ENCODE data around the gene TAGLN.

Gene TAGLN

GRCh38 chr11:117230999-117231841, 32.0 kb downstream of the TAGLN start:
- DNase-seq (ENCODE audit: low read depth): no peak

- DNase-seq (ENCODE audit: low read depth): no peak
Measured at GRCh38 chr11:117231842-117232091, 32.6 kb downstream of the TAGLN start, which contains the start of gene PCSK7. Gene PCSK7, minus strand, starts transcription at chr11:117232073. Its CDS starts 2,229 bp downstream, at chr11:117229844.

GRCh38 chr11:117232092-117232878, 33.1 kb downstream of the TAGLN start, which contains the start of gene RNF214:
Gene RNF214, plus strand, starts transcription at chr11:117232671. Its CDS starts 1,602 bp downstream, at chr11:117234273.
- DNase-seq (ENCODE audit: low read depth): peak; percentile 31

- DNase-seq (ENCODE audit: low read depth): no peak
Measured at GRCh38 chr11:117232911-117233409, 33.8 kb downstream of the TAGLN start.

GRCh38 chr11:117238221-117238620, 39.1 kb downstream of the TAGLN start:
- no peak for DNase-seq (ENCODE audit: low read depth)

GRCh38 chr11:117239295-117239694, 40.1 kb downstream of the TAGLN start:
- DNase-seq (ENCODE audit: low read depth): peak; percentile 82

- no peak for DNase-seq (ENCODE audit: low read depth)
Measured at GRCh38 chr11:117248341-117248740, 49.2 kb downstream of the TAGLN start.

GRCh38 chr11:117249571-117249970, 50.4 kb downstream of the TAGLN start:
- DNase-seq (ENCODE audit: low read depth): no peak

- no peak for DNase-seq (ENCODE audit: low read depth)
Measured at GRCh38 chr11:117251506-117251905, 52.3 kb downstream of the TAGLN start.

- no peak for DNase-seq (ENCODE audit: low read depth)
Measured at GRCh38 chr11:117255966-117256365, 56.8 kb downstream of the TAGLN start.

GRCh38 chr11:117256573-117256972, 57.4 kb downstream of the TAGLN start:
- DNase-seq (ENCODE audit: low read depth): no peak

All from fibroblast of the conjunctiva (primary cell).